Measurements from ENCODE around the gene FLOT1. TPM values are rescaled to one million over a fixed set of nuclear protein-coding genes. Genes with fewer than 3 reads are reported as not detected.

FLOT1 gene
- total and polyA plus RNA-seq, 2 of the 13 experiments (the other 11 are each of a cell fraction or from before 2014, with no cell fraction given), result 82.3 to 130 TPM

GRCh38 chr6:30763618-30764489 is 21.4 kb upstream of the FLOT1 start (continued):
- no peak for TF ChIP-seq AGO1 (IDR thresholded peaks at IDR 0.05; ENCODE audit: low read depth, low read length, poor library complexity, severe bottlenecking)
- TF ChIP-seq ZNF609 (CRISPR knock-in tag; IDR thresholded peaks at IDR 0.05; ENCODE audit: borderline replicate concordance), result peak; percentile 76
- no peak for TF ChIP-seq ZNF740 (CRISPR knock-in tag; IDR thresholded peaks at IDR 0.05)
- TF ChIP-seq ZNF501 (CRISPR knock-in tag; IDR thresholded peaks at IDR 0.05), result peak; percentile 97
- peak; percentile 47; the same call in 1 of the 2 replicates for TF ChIP-seq NR2C2 (CRISPR knock-in tag; IDR thresholded peaks at IDR 0.05; ENCODE audit: borderline replicate concordance)
- TF ChIP-seq ZBTB34 (CRISPR knock-in tag; IDR thresholded peaks at IDR 0.05), result peak; percentile 78; the same call in 1 of the 2 replicates
- TF ChIP-seq, protein P1, sequence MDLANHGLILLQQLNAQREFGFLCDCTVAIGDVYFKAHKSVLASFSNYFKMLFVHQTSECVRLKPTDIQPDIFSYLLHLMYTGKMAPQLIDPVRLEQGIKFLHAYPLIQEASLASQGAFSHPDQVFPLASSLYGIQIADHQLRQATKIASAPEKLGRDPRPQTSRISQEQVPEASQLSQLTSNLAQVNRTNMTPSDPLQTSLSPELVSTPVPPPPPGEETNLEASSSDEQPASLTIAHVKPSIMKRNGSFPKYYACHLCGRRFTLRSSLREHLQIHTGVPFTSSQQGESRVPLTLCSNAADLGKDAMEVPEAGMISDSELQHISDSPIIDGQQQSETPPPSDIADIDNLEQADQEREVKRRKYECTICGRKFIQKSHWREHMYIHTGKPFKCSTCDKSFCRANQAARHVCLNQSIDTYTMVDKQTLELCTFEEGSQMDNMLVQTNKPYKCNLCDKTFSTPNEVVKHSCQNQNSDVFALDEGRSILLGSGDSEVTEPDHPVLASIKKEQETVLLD (CRISPR knock-in tag; IDR thresholded peaks at IDR 0.05; ENCODE audit: low read depth), result no peak
- no peak for TF ChIP-seq FOXK1 (CRISPR knock-in tag; IDR thresholded peaks at IDR 0.05; ENCODE audit: borderline replicate concordance, low read depth)
- no peak for TF ChIP-seq PTBP1 (IDR thresholded peaks at IDR 0.05; ENCODE audit: low read depth, low read length, poor library complexity, severe bottlenecking)
- peak; percentile 40; the same call in 1 of the 2 replicates for TF ChIP-seq DMAP1 (CRISPR knock-in tag; IDR thresholded peaks at IDR 0.05)
- TF ChIP-seq IKZF1 (IDR thresholded peaks at IDR 0.05), result no peak
- TF ChIP-seq NFE2L1 (CRISPR knock-in tag; IDR thresholded peaks at IDR 0.05; ENCODE audit: borderline replicate concordance), result no peak; the same call in 1 of the 2 replicates
- TF ChIP-seq, protein P2, sequence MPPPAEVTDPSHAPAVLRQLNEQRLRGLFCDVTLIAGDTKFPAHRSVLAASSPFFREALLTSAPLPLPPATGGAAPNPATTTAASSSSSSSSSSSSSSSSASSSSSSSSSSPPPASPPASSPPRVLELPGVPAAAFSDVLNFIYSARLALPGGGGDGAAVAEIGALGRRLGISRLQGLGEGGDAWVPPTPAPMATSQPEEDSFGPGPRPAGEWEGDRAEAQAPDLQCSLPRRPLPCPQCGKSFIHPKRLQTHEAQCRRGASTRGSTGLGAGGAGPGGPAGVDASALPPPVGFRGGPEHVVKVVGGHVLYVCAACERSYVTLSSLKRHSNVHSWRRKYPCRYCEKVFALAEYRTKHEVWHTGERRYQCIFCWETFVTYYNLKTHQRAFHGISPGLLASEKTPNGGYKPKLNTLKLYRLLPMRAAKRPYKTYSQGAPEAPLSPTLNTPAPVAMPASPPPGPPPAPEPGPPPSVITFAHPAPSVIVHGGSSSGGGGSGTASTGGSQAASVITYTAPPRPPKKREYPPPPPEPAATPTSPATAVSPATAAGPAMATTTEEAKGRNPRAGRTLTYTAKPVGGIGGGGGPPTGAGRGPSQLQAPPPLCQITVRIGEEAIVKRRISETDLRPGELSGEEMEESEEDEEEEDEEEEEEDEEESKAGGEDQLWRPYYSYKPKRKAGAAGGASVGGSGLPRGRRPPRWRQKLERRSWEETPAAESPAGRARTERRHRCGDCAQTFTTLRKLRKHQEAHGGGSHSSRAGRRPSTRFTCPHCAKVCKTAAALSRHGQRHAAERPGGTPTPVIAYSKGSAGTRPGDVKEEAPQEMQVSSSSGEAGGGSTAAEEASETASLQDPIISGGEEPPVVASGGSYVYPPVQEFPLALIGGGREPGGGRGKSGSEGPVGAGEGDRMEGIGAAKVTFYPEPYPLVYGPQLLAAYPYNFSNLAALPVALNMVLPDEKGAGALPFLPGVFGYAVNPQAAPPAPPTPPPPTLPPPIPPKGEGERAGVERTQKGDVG (CRISPR knock-in tag; IDR thresholded peaks at IDR 0.05; ENCODE audit: borderline replicate concordance), result 0 out of 2 replicates have a peak, but pooled peaks have one; percentile 43
- TF ChIP-seq CBX2 (IDR thresholded peaks at IDR 0.05; ENCODE audit: low read depth, low read length), result no peak
- no peak for TF ChIP-seq CBX2 (CRISPR knock-in tag; IDR thresholded peaks at IDR 0.05; ENCODE audit: low read depth)
- TF ChIP-seq ZNF746 (CRISPR knock-in tag; IDR thresholded peaks at IDR 0.05), result peak; percentile 73
- peak; percentile 81 for TF ChIP-seq MIER3 (CRISPR knock-in tag; IDR thresholded peaks at IDR 0.05; ENCODE audit: borderline replicate concordance)
